WTC11 (cell line): ENCODE data around the gene FBH1. TPM values are rescaled to one million over a fixed set of nuclear protein-coding genes. Genes with fewer than 3 reads are reported as not detected.

ENCODE experiments used
- ATAC-seq: fragments of 200-7000 bp; cut with Tn5 transposase; 2 replicates; pipeline ENCODE4 v1.10.0; 2021; ENCODE audit warnings: mild to moderate bottlenecking, moderate library complexity
- CTCF ChIA-PET: fragments of 300-600 bp; sonication (Branson Sonifier 250); formaldehyde crosslinking; loops from one replicate; lab custom pipeline; 2021; ENCODE audit warnings: antibody characterized with exemption; lab: Charles Lee
- POLR2A ChIA-PET: fragments of 350-600 bp; sonication (Branson Sonifier 250); formaldehyde crosslinking; loops from one replicate; lab custom pipeline; 2021; ENCODE audit warnings: antibody characterized with exemption; lab: Charles Lee
- DNase-seq: peaks from one replicate; pipeline ENCODE4 v3.0.0; 2021; ENCODE audit warnings: low spot score
- H3K27ac Mint-ChIP-seq: 2 replicates; pipeline ENCODE4 v1.8.0; 2021; ENCODE audit warnings: mixed read lengths
- H3K27me3 Mint-ChIP-seq: 2 replicates; pipeline ENCODE4 v1.8.0; 2021; ENCODE audit warnings: low read depth, mild to moderate bottlenecking, moderate library complexity, mixed read lengths
- H3K36me3 Mint-ChIP-seq: 2 replicates; pipeline ENCODE4 v1.8.0; 2021; ENCODE audit warnings: mixed read lengths
- H3K4me1 Mint-ChIP-seq: 2 replicates; pipeline ENCODE4 v1.8.0; 2022; ENCODE audit warnings: mixed read lengths
- H3K4me3 Mint-ChIP-seq: 2 replicates; pipeline ENCODE4 v1.8.0; 2021; ENCODE audit warnings: mild to moderate bottlenecking, moderate library complexity, mixed read lengths
- H3K9me3 Mint-ChIP-seq: 2 replicates; pipeline ENCODE4 v1.8.0; 2021; ENCODE audit warnings: mixed read lengths
- ARID4B ChIP-seq: sonication (generic); formaldehyde crosslinking; IDR thresholded peaks from 2 replicates; pipeline ENCODE4 v1.8.0; 2023; ENCODE audit warnings: missing genetic modification reagents, mild to moderate bottlenecking, borderline replicate concordance
- CREM ChIP-seq: sonication (generic); formaldehyde crosslinking; IDR thresholded peaks from 2 replicates; pipeline ENCODE4 v1.8.1; 2022; ENCODE audit warnings: mild to moderate bottlenecking, missing genetic modification reagents, moderate library complexity
- E2F1 ChIP-seq: sonication (generic); formaldehyde crosslinking; IDR thresholded peaks from 2 replicates; pipeline ENCODE4 v1.8.0; 2022; ENCODE audit warnings: mild to moderate bottlenecking, missing genetic modification reagents
- E2F5 ChIP-seq: sonication (generic); formaldehyde crosslinking; IDR thresholded peaks from 2 replicates; pipeline ENCODE4 v1.8.1; 2022; ENCODE audit warnings: mild to moderate bottlenecking, moderate library complexity, missing genetic modification reagents
- ELF4 ChIP-seq: sonication (generic); formaldehyde crosslinking; IDR thresholded peaks from 2 replicates; pipeline ENCODE4 v1.8.1; 2022; ENCODE audit warnings: low read depth, mild to moderate bottlenecking, moderate library complexity, missing genetic modification reagents
- FOXP1 ChIP-seq: sonication (generic); formaldehyde crosslinking; IDR thresholded peaks from 2 replicates; pipeline ENCODE4 v1.8.0; 2022; ENCODE audit warnings: missing genetic modification reagents, mild to moderate bottlenecking, moderate library complexity, borderline replicate concordance
- FOXP4 ChIP-seq: sonication (generic); formaldehyde crosslinking; IDR thresholded peaks from 2 replicates; pipeline ENCODE4 v1.8.0; 2022; ENCODE audit warnings: mild to moderate bottlenecking, missing genetic modification reagents
- JUN ChIP-seq: sonication (generic); formaldehyde crosslinking; IDR thresholded peaks from 2 replicates; pipeline ENCODE4 v1.8.0; 2023; ENCODE audit warnings: mild to moderate bottlenecking, missing genetic modification reagents
- MLX ChIP-seq: sonication (generic); formaldehyde crosslinking; IDR thresholded peaks from 2 replicates; pipeline ENCODE4 v1.8.1; 2023; ENCODE audit warnings: mild to moderate bottlenecking, missing genetic modification reagents, moderate library complexity
- SP1 ChIP-seq: sonication (generic); formaldehyde crosslinking; conservative IDR thresholded peaks from 2 replicates; pipeline ENCODE4 v1.8.1; 2022; ENCODE audit warnings: missing genetic modification reagents
- STAT6 ChIP-seq: sonication (generic); formaldehyde crosslinking; conservative IDR thresholded peaks from 2 replicates; pipeline ENCODE4 v1.8.1; 2023; ENCODE audit warnings: mild to moderate bottlenecking, low read depth, missing genetic modification reagents, moderate library complexity
- TEAD1 ChIP-seq: sonication (generic); formaldehyde crosslinking; IDR thresholded peaks from 2 replicates; pipeline ENCODE4 v1.8.0; 2022; ENCODE audit warnings: mild to moderate bottlenecking, missing genetic modification reagents
- USF1 ChIP-seq: sonication (generic); formaldehyde crosslinking; IDR thresholded peaks from 2 replicates; pipeline ENCODE4 v1.8.0; 2022; ENCODE audit warnings: mild to moderate bottlenecking, missing genetic modification reagents
- USF2 ChIP-seq: sonication (generic); formaldehyde crosslinking; IDR thresholded peaks from 2 replicates; pipeline ENCODE4 v1.8.1; 2023; ENCODE audit warnings: mild to moderate bottlenecking, missing genetic modification reagents, moderate library complexity
- ZNF671 ChIP-seq: fragments of 250-450 bp; sonication (Bioruptor Pico); IDR thresholded peaks from 2 replicates; pipeline ENCODE4 v1.8.0; 2021; ENCODE audit warnings: mild to moderate bottlenecking
- total RNA-seq: library from RNA; stranded (reverse); gene quantifications from 3 replicates; pipeline ENCODE4 v1.2.3, GENCODE V29; 2021

The FBH1 gene
- total RNA-seq, 1 experiment from 2014 or later: 66.8 TPM

- TF ChIP-seq STAT6 (CRISPR knock-in tag): no peak
Observed at GRCh38 chr10:5975641-5976473, 85.8 kb downstream of the FBH1 start (continued).

- peak overlapping the region; percentile 80 for H3K4me3 Mint-ChIP-seq
- DNase-seq (peak; percentile 45), ATAC-seq (peak; percentile 24)
- H3K27me3 Mint-ChIP-seq: peaks cover 55% of the 10 kb centered on the region
- H3K9me3 Mint-ChIP-seq: no peaks in the 10 kb centered on the region
- TF ChIP-seq FOXP1 (peak; percentile 40; the same call in 1 of the 2 replicates), SP1 (CRISPR knock-in tag) (0 out of 2 replicates have a peak, but pooled peaks have one; percentile 38), ARID4B (CRISPR knock-in tag) (no peak), CREM (peak; percentile 36; the same call in 1 of the 2 replicates), USF2 (CRISPR knock-in tag) (peak; percentile 55), E2F5 (0 out of 2 replicates have a peak, but pooled peaks have one; percentile 57), TEAD1 (CRISPR knock-in tag) (peak; percentile 68; the same call in 1 of the 2 replicates), JUN (CRISPR knock-in tag) (peak; percentile 72; the same call in 1 of the 2 replicates), USF1 (CRISPR knock-in tag) (peak; percentile 51), MLX (CRISPR knock-in tag) (no peak), ZNF671 (CRISPR knock-in tag) (no peak), E2F1 (peak; percentile 12; the same call in 1 of the 2 replicates), ELF4 (CRISPR knock-in tag) (0 out of 2 replicates have a peak, but pooled peaks have one; percentile 31), FOXP4 (CRISPR knock-in tag) (peak; percentile 80)
- no peaks in the 10 kb centered on the region for H3K36me3 Mint-ChIP-seq
- H3K4me1 Mint-ChIP-seq: peaks cover 18% of the 10 kb centered on the region
- H3K27ac Mint-ChIP-seq: no peak overlapping the region
- POLR2A ChIA-PET: interaction anchor here (0.5 to 0.6 kb wide), 2 partner anchors 74 to 1543 kb away, joined by 3 read pairs; no protein-coding TSS in a partner anchor
- CTCF ChIA-PET: interaction anchor here (1.0 to 3.0 kb wide), 10 partner anchors 18 to 425 kb away, joined by 3 to 12 read pairs (median 4); partner anchors contain the start of genes ANKRD16, FBH1 and PFKFB3
Observed at GRCh38 chr10:5976512-5977470, 86.7 kb downstream of the FBH1 start.
